ENCODE measurements around the gene C9orf85. TPM values are rescaled to one million over a fixed set of nuclear protein-coding genes. Genes with fewer than 3 reads are reported as not detected.

The C9orf85 gene
- total RNA-seq, 1 experiment from 2014 or later: 14.4 TPM

DNA sequence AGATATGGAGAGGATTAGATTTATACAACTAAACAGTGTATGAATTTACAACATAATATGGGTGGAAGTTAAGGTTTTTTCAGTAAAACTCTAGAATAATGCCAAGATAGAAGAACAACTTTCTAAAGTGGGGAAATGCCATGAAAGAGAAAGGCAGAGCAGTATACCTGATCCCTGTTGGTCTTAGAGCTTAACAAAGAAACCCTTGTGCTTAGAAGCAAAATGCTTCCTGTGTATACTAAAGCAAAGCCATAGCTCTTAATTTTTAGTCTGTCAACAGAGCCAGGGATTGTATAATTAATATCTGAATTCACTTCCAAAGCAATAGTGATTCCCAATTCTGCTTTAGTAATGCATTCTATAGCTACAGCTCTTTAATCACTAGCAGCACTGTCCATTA lies 14.4 kb downstream of the C9orf85 start:
- no peaks in the 10 kb centered on the region for H3K27me3 Mint-ChIP-seq (ENCODE audit: low read depth)
- Histone ChIP-seq H2BK5ac (ENCODE audit: insufficient read length, low read length) (no peak overlapping the region), H3K4ac (ENCODE audit: low read depth, low read length) (no peak overlapping the region), H2BK120ac (ENCODE audit: low read depth, low read length, poor library complexity, severe bottlenecking) (no peak overlapping the region), H3K9me3 (ENCODE audit: control insufficient read depth, low read depth, low read length) (no peaks in the 10 kb centered on the region), H3K4me1 (ENCODE audit: insufficient read depth, low read length) (peaks cover 4% of the 10 kb centered on the region; the same call in 1 of the 2 replicates), H3T11ph (ENCODE audit: low read length) (no peak overlapping the region), H2AFZ (ENCODE audit: low read length) (no peak overlapping the region), H4K91ac (ENCODE audit: insufficient read length, low read depth, low read length) (no peak overlapping the region), H3K56ac (ENCODE audit: insufficient read length, low read depth, low read length) (no peak overlapping the region), H3K23me2 (ENCODE audit: insufficient read length, low read depth, low read length, poor library complexity, severe bottlenecking) (no peaks in the 10 kb centered on the region), H3K9ac (ENCODE audit: extremely low read depth, insufficient read length, low read length) (no peak overlapping the region), H3K27me3 (ENCODE audit: insufficient read depth, low read length) (no peaks in the 10 kb centered on the region), H4K20me1 (ENCODE audit: control insufficient read depth, insufficient read depth, insufficient read length) (no peaks in the 10 kb centered on the region), H3K27ac (ENCODE audit: insufficient read length, low read depth, low read length) (no peak overlapping the region), H3K79me1 (ENCODE audit: insufficient read depth, low read depth, low read length, poor library complexity, severe bottlenecking) (peaks cover 4% of the 10 kb centered on the region), H4K8ac (replicated peaks; ENCODE audit: insufficient read length, low read depth, low read length) (no peak overlapping the region), H2BK12ac (ENCODE audit: insufficient read length, low read depth, low read length) (no peak overlapping the region), H3K79me2 (ENCODE audit: insufficient read depth, low read length) (peaks cover 3% of the 10 kb centered on the region; the same call in 1 of the 2 replicates), H3K14ac (ENCODE audit: insufficient read depth, low read length) (no peak overlapping the region), H2AK5ac (ENCODE audit: insufficient read length, low read length) (no peak overlapping the region), H3K4me2 (ENCODE audit: insufficient read depth, insufficient read length, low read length) (no peak overlapping the region), H4K5ac (ENCODE audit: insufficient read length, low read depth, low read length) (no peak overlapping the region), H3K18ac (ENCODE audit: insufficient read length, low read depth, low read length) (no peak overlapping the region), H2BK20ac (ENCODE audit: low read depth, low read length, poor library complexity, severe bottlenecking) (no peak overlapping the region), H2BK15ac (ENCODE audit: low read depth, low read length) (no peak overlapping the region), H3K23ac (ENCODE audit: insufficient read length, low read depth, low read length) (no peak overlapping the region)
- TF ChIP-seq, protein P1, sequence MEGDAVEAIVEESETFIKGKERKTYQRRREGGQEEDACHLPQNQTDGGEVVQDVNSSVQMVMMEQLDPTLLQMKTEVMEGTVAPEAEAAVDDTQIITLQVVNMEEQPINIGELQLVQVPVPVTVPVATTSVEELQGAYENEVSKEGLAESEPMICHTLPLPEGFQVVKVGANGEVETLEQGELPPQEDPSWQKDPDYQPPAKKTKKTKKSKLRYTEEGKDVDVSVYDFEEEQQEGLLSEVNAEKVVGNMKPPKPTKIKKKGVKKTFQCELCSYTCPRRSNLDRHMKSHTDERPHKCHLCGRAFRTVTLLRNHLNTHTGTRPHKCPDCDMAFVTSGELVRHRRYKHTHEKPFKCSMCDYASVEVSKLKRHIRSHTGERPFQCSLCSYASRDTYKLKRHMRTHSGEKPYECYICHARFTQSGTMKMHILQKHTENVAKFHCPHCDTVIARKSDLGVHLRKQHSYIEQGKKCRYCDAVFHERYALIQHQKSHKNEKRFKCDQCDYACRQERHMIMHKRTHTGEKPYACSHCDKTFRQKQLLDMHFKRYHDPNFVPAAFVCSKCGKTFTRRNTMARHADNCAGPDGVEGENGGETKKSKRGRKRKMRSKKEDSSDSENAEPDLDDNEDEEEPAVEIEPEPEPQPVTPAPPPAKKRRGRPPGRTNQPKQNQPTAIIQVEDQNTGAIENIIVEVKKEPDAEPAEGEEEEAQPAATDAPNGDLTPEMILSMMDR (conservative IDR thresholded peaks at IDR 0.05): no peak
- no peak overlapping the region for H3K4me3 Mint-ChIP-seq
- H3K9me3 Mint-ChIP-seq: peaks cover 3 to 9% of the 10 kb centered on the region in 2 experiments; a peak in 4 of 5 replicates
- DNase-seq: no peak
- H3K36me3 Mint-ChIP-seq (ENCODE audit: insufficient read depth in 1 of 3, low read depth in 3 of 3): peaks cover 10 to 16% (median 16%) of the 10 kb centered on the region in 3 experiments
- no peak overlapping the region for H3K27ac Mint-ChIP-seq
- peaks cover 56 to 57% of the 10 kb centered on the region in 2 experiments for H3K4me1 Mint-ChIP-seq

All from H9 (cell line).